H1 (cell line): ENCODE measurements around the gene ATF7. TPM values are rescaled to one million over a fixed set of nuclear protein-coding genes. Genes with fewer than 3 reads are reported as not detected.

Source experiments
- GABPA ChIP-seq: IDR thresholded peaks from 2 replicates; pipeline ENCODE4 v1.6.1; 2011; ENCODE audit warnings: mild to moderate bottlenecking, low read length, moderate library complexity, borderline replicate concordance; ENCODE audit not compliant: insufficient read depth
- MAFK ChIP-seq: IDR thresholded peaks from 2 replicates; pipeline ENCODE4 v1.6.1; 2012; ENCODE audit warnings: low read depth, mild to moderate bottlenecking, improper control_type of control experiment, low read length
- SIX5 ChIP-seq: IDR thresholded peaks from 2 replicates; pipeline ENCODE4 v1.6.1; 2011; ENCODE audit warnings: mild to moderate bottlenecking, low read depth, low read length
- TAF7 ChIP-seq: optimal IDR thresholded peaks from 2 replicates; pipeline ENCODE3; 2011; ENCODE audit warnings: low read depth, mild to moderate bottlenecking, inconsistent platforms, low read length, moderate library complexity, borderline replicate concordance
- polyA plus RNA-seq, 7 experiments: library from polyadenylated mRNA; depleted of rRNA in 3 of 7; stranded (reverse) in 5 of 7; unstranded in 2 of 7; fragments of >200 nt in 5 of 7; fragments of 200-250 nt in 2 of 7; gene quantifications; 1 replicate in 5 of 7; 2 replicates in 1 of 7; 4 replicates in 1 of 7; pipeline versions ENCODE4 v1.2.1 to v1.2.3, GENCODE V29; 2011 to 2013; ENCODE audit warnings: missing spikeins in 2 of 7, mixed read lengths in 2 of 7
- total RNA-seq: library from RNA; stranded (reverse); fragmentation: NEBNext Ultra II Directional; extraction: Animal tissue kit (Norgen Biotek cat#: 25700); gene quantifications from 2 replicates; pipeline ENCODE4 v1.2.1, GENCODE V29; 2021

The ATF7 gene
- total and polyA plus RNA-seq, 2 of the 8 experiments (the other 6 are each of a cell fraction or from before 2014, with no cell fraction given), result 10.1 to 16.6 TPM

- no peak for TF ChIP-seq TAF7
- TF ChIP-seq MAFK, result no peak
- no peak for TF ChIP-seq SIX5
- no peak for TF ChIP-seq GABPA
- TF ChIP-seq, all 59 proteins: peak for 0
These were observed 34.6 kb downstream of the ATF7 start (continued) for GRCh38 chr12:53591301-53592206.
